K562 (cell line): ENCODE measurements around the gene SPAG16. TPM values are rescaled to one million over a fixed set of nuclear protein-coding genes. Genes with fewer than 3 reads are reported as not detected.

ENCODE experiments used
- ATAC-seq: fragments of 200-7000 bp; cut with Tn5 transposase; 3 replicates; pipeline ENCODE4 v1.9.1; 2020; ENCODE audit warnings: moderate library complexity
- BruUV-seq: library from RNA; stranded (reverse); fragments of 400-500 nt; replicated peaks from 2 replicates; lab custom pipeline; 2021; lab: Mats Ljungman, UMichigan
- CTCF ChIA-PET: fragments of 300-600 bp; formaldehyde crosslinking; extraction: SDS; loops from one replicate; lab custom pipeline; 2021; ENCODE audit warnings: low intra/inter-chr PET ratio; lab: Yijun Ruan, JAX
- POLR2A ChIA-PET: fragments of 300-600, 350-650 bp; sonication (Branson Sonifier 250); formaldehyde crosslinking; extraction: SDS; loops from one replicate; lab custom pipeline; 2021; ENCODE audit warnings: antibody characterized with exemption, inconsistent platforms; lab: Yijun Ruan, JAX
- DNase-seq, 4 experiments: peaks; one replicate each; pipeline versions ENCODE4 v3.0.0 to v3.0.0-alpha.2; 2011 to 2018; ENCODE audit warnings: low spot score in 3 of 4, mixed read lengths in 3 of 4; ENCODE audit errors: extremely low read depth in 1 of 4
- FAIRE-seq: peaks from 2 replicates; lab custom pipeline; 2011; peaks lifted over from hg19 to GRCh38; lab: Jason Lieb, UNC
- H2AFZ ChIP-seq: 2 replicates; pipeline ENCODE4 v1.6.0; 2011; ENCODE audit warnings: low read depth, low read length, control low read depth, inconsistent platforms
- H3K27ac ChIP-seq: fragments of 200-600 bp; 3 replicates; pipeline ENCODE4 v1.8.0; 2011; ENCODE audit warnings: low read depth, mild to moderate bottlenecking, control low read depth, inconsistent platforms, low read length, moderate library complexity, mixed read lengths; ENCODE audit errors: extremely low read depth
- H3K27me3 ChIP-seq, 2 experiments: fragments of 300-600 bp in 1 of 2; 2 replicates in 1 of 2; 3 replicates in 1 of 2; pipeline versions ENCODE4 v1.6.0 to v1.8.0; 2011; ENCODE audit warnings: inconsistent platforms in 2 of 2, low read length in 2 of 2, mild to moderate bottlenecking in 1 of 2, mixed read lengths in 1 of 2, moderate library complexity in 1 of 2; ENCODE audit not compliant: control insufficient read depth in 2 of 2, insufficient read depth in 2 of 2
- H3K36me3 ChIP-seq: fragments of 300-600 bp; 3 replicates; pipeline ENCODE4 v1.8.0; 2011; ENCODE audit warnings: mild to moderate bottlenecking, low read length, inconsistent platforms; ENCODE audit not compliant: control insufficient read depth, insufficient read depth
- H3K4me1 ChIP-seq, 2 experiments: fragments of 200-600 bp in 1 of 2; replicated peaks in 1 of 2; 2 replicates in 1 of 2; 3 replicates in 1 of 2; pipeline versions ENCODE4 v1.5.1 to v1.8.0; 2011; ENCODE audit warnings: inconsistent platforms in 2 of 2, low read length in 2 of 2, mild to moderate bottlenecking in 1 of 2, mixed read lengths in 1 of 2, moderate library complexity in 1 of 2; ENCODE audit not compliant: control insufficient read depth in 2 of 2, insufficient read depth in 2 of 2
- H3K4me2 ChIP-seq: 2 replicates; pipeline ENCODE4 v1.6.1; 2011; ENCODE audit warnings: low read length, control low read depth, inconsistent platforms, mixed read lengths; ENCODE audit not compliant: insufficient read depth
- H3K4me3 ChIP-seq: fragments of 200-600 bp; sonication (generic), shearing (Covaris generic); 2 replicates; pipeline ENCODE4 v1.5.1; 2016; ENCODE audit warnings: control low read depth, inconsistent platforms
- H3K79me2 ChIP-seq: fragments of 200-600 bp; 3 replicates; pipeline ENCODE4 v1.8.0; 2011; ENCODE audit warnings: low read length, inconsistent platforms; ENCODE audit not compliant: control insufficient read depth, insufficient read depth
- H3K9ac ChIP-seq, 2 experiments: 2 replicates each; pipeline versions ENCODE4 v1.6.0 to v1.6.1; 2011; ENCODE audit warnings: low read depth in 2 of 2, low read length in 2 of 2, control low read depth in 1 of 2, inconsistent platforms in 1 of 2, mild to moderate bottlenecking in 1 of 2, mixed read lengths in 1 of 2; ENCODE audit not compliant: insufficient read depth in 1 of 2
- H3K9me1 ChIP-seq: one replicate; pipeline ENCODE4 v1.6.0; 2011; ENCODE audit warnings: inconsistent platforms, mild to moderate bottlenecking, low read length, moderate library complexity; ENCODE audit not compliant: control insufficient read depth, insufficient read depth
- H3K9me3 ChIP-seq: replicated peaks from 2 replicates; pipeline ENCODE4 v1.5.1; 2011; ENCODE audit warnings: low read depth, low read length, inconsistent platforms; ENCODE audit not compliant: control insufficient read depth, insufficient read depth
- H4K20me1 ChIP-seq: replicated peaks from 2 replicates; pipeline ENCODE4 v1.6.1; 2011; ENCODE audit warnings: low read length, inconsistent platforms, mixed read lengths; ENCODE audit not compliant: control insufficient read depth, insufficient read depth
- CCAR2 ChIP-seq: fragments of 200-400 bp; formaldehyde crosslinking; IDR thresholded peaks from 2 replicates; pipeline ENCODE4 v1.6.1; 2017; ENCODE audit warnings: mild to moderate bottlenecking, low read depth, low read length
- MEIS2 ChIP-seq: fragments of 450-650 bp; IDR thresholded peaks from 2 replicates; pipeline ENCODE4 v1.6.1; 2014; ENCODE audit warnings: mild to moderate bottlenecking; ENCODE audit not compliant: partially characterized antibody
- MTA3 ChIP-seq: fragments of 450-650 bp; formaldehyde crosslinking; IDR thresholded peaks from 2 replicates; pipeline ENCODE4 v1.6.1; 2017; ENCODE audit warnings: mild to moderate bottlenecking, borderline replicate concordance
- SRF ChIP-seq, 2 experiments: fragments of 250-450, 450-650 bp in 1 of 2; sonication (Bioruptor Pico) in 1 of 2; sonication (generic) in 1 of 2; formaldehyde crosslinking; IDR thresholded peaks; 2 replicates each; pipeline versions ENCODE4 v1.5.0 to v1.5.1; 2020 to 2022; ENCODE audit warnings: mild to moderate bottlenecking in 1 of 2, missing genetic modification reagents in 1 of 2
- ZFP1 ChIP-seq: fragments of 450-650 bp; formaldehyde crosslinking; IDR thresholded peaks from 2 replicates; pipeline ENCODE4 v1.4.0; 2020; ENCODE audit warnings: mild to moderate bottlenecking, mixed read lengths
- ZNF696 ChIP-seq: fragments of 250-450 bp; sonication (Bioruptor Pico); conservative IDR thresholded peaks from 2 replicates; pipeline ENCODE4 v1.4.0; 2020; ENCODE audit warnings: mild to moderate bottlenecking, moderate library complexity
- WGBS: fragments of 100-300 bp; shearing (Covaris generic); methylation state at CpG from one replicate; pipeline ENCODE4 v1.1.6; 2016; ENCODE audit warnings: low coverage, mixed read lengths; ENCODE audit not compliant: insufficient coverage; ENCODE audit errors: missing lambda C conversion rate; 5-methylcytosine and 5-hydroxymethylcytosine counted together
- in situ Hi-C: fragments of 300-500 bp; cut with MboI; formaldehyde crosslinking; loops from 4 replicates; pipeline ENCODE4 v1.15.0; 2018; ENCODE audit warnings: inconsistent platforms, mixed read lengths
- intact Hi-C: fragments of 100-400 bp; cut with micrococcal nuclease; formaldehyde crosslinking; loops from 2 replicates; pipeline ENCODE4 v1.14.2; 2022
- polyA plus RNA-seq, 8 experiments: library from polyadenylated mRNA; depleted of rRNA in 4 of 8; stranded (reverse) in 5 of 8; unstranded in 3 of 8; fragments of >200 nt; fragmentation: Nextera tagmentation in 2 of 8; fragmentation: Illumina TruSeq in 1 of 8; extraction: Ambion mirVana in 2 of 8; extraction: Trizol in 1 of 8; gene quantifications; 2 replicates each; pipeline versions ENCODE4 v1.2.1 to v1.2.3, GENCODE V29; 2011 to 2014; ENCODE audit warnings: inconsistent platforms in 1 of 8, missing spikeins in 1 of 8
- total RNA-seq, 7 experiments: library from RNA; depleted of rRNA in 6 of 7; stranded (reverse); fragments of >200 nt in 6 of 7; fragmentation: Illumina TruSeq in 2 of 7; extraction: Trizol in 2 of 7; gene quantifications; 2 replicates each; pipeline versions ENCODE4 v1.2.1 to v1.2.3, GENCODE V29; 2011 to 2021; ENCODE audit warnings: low replicate concordance in 1 of 7
- TF ChIP-seq, protein P1 (sequence below): sonication (generic); IDR thresholded peaks from 2 replicates; pipeline ENCODE4 v1.6.1; 2016
- TF ChIP-seq, protein P2 (sequence below): fragments of 250-450 bp; sonication (Bioruptor Pico); IDR thresholded peaks from 2 replicates; pipeline ENCODE4 v1.4.0; 2020; ENCODE audit warnings: mild to moderate bottlenecking
- TF ChIP-seq, protein P3 (sequence below): fragments of 250-450 bp; sonication (Bioruptor Pico); IDR thresholded peaks from 2 replicates; pipeline ENCODE4 v1.4.0; 2020; ENCODE audit warnings: mild to moderate bottlenecking, moderate library complexity, borderline replicate concordance
- TF ChIP-seq, protein P4 (sequence below), 3 experiments: fragments of 200-800 bp in 1 of 3; fragments of 250-450 bp in 1 of 3; fragments of 450-650 bp in 1 of 3; sonication (Bioruptor Pico) in 1 of 3; sonication (Bioruptor generic) in 1 of 3; formaldehyde crosslinking in 1 of 3; IDR thresholded peaks; 2 replicates each; pipeline versions ENCODE4 v1.6.1 to v1.8.0; 2016 to 2022; ENCODE audit warnings: mild to moderate bottlenecking in 2 of 3, missing genetic modification characterization in 2 of 3, missing compliant biosample characterization in 1 of 3, moderate library complexity in 1 of 3

The SPAG16 gene
- total and polyA plus RNA-seq, 9 of the 15 experiments (the other 6 are each of a cell fraction or from before 2014, with no cell fraction given), result 0.98 to 5.9 (median 3.5) TPM

DNA sequence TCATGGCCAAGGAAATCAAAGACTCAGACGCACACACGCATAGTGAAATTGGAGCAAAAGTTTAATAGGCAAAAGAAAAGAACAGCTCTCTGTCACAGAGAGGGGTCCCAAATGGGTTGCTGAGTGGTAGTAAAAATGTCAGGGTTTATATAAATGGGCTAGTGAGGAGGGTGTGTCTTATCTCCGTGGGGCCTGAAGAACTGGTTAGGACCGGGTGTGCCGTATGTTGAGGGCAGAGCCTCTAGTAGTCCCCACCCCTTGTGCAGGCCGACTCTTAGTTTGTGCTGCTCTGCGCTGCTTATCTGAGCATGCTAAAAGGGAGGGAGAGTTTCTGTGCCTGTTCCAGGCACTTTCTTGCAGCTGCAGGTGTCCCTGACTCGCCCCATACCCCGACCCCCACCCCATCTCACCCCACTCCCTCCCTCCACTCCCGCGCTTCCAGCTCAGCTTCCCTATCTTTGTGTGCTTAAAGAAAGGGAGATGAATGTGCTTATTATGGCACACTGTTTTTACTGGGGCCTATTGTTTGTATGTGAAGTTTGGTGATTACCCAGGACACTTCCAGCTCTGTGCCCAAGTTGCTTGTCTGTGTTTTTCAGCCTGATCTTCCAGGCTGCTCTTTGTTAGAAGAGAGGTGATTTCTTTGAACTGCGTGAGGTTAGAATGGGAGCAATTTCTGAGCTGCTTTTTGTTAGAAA, 167.4 kb downstream of the SPAG16 start:
- in situ Hi-C loops (no loop called here), intact Hi-C loops (no loop called here)
- no peak for ATAC-seq
- no peaks in the 10 kb centered on the region for H3K27me3 ChIP-seq
- TF ChIP-seq MEIS2 (no peak), MTA3 (no peak), SRF (CRISPR knock-in tag; IDR thresholded peaks at IDR 0.05) (no peak), ZNF696 (CRISPR knock-in tag) (no peak), ZFP1 (CRISPR knock-in tag) (no peak), CCAR2 (no peak)
- TF ChIP-seq, protein P1, sequence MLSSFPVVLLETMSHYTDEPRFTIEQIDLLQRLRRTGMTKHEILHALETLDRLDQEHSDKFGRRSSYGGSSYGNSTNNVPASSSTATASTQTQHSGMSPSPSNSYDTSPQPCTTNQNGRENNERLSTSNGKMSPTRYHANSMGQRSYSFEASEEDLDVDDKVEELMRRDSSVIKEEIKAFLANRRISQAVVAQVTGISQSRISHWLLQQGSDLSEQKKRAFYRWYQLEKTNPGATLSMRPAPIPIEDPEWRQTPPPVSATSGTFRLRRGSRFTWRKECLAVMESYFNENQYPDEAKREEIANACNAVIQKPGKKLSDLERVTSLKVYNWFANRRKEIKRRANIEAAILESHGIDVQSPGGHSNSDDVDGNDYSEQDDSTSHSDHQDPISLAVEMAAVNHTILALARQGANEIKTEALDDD, result no peak
- TF ChIP-seq, protein P2, sequence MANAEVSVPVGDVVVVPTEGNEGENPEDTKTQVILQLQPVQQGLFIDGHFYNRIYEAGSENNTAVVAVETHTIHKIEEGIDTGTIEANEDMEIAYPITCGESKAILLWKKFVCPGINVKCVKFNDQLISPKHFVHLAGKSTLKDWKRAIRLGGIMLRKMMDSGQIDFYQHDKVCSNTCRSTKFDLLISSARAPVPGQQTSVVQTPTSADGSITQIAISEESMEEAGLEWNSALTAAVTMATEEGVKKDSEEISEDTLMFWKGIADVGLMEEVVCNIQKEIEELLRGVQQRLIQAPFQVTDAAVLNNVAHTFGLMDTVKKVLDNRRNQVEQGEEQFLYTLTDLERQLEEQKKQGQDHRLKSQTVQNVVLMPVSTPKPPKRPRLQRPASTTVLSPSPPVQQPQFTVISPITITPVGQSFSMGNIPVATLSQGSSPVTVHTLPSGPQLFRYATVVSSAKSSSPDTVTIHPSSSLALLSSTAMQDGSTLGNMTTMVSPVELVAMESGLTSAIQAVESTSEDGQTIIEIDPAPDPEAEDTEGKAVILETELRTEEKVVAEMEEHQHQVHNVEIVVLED (CRISPR knock-in tag), result no peak
- TF ChIP-seq, protein P3, sequence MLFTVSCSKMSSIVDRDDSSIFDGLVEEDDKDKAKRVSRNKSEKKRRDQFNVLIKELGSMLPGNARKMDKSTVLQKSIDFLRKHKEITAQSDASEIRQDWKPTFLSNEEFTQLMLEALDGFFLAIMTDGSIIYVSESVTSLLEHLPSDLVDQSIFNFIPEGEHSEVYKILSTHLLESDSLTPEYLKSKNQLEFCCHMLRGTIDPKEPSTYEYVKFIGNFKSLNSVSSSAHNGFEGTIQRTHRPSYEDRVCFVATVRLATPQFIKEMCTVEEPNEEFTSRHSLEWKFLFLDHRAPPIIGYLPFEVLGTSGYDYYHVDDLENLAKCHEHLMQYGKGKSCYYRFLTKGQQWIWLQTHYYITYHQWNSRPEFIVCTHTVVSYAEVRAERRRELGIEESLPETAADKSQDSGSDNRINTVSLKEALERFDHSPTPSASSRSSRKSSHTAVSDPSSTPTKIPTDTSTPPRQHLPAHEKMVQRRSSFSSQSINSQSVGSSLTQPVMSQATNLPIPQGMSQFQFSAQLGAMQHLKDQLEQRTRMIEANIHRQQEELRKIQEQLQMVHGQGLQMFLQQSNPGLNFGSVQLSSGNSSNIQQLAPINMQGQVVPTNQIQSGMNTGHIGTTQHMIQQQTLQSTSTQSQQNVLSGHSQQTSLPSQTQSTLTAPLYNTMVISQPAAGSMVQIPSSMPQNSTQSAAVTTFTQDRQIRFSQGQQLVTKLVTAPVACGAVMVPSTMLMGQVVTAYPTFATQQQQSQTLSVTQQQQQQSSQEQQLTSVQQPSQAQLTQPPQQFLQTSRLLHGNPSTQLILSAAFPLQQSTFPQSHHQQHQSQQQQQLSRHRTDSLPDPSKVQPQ (CRISPR knock-in tag), result no peak
- TF ChIP-seq, protein P4, sequence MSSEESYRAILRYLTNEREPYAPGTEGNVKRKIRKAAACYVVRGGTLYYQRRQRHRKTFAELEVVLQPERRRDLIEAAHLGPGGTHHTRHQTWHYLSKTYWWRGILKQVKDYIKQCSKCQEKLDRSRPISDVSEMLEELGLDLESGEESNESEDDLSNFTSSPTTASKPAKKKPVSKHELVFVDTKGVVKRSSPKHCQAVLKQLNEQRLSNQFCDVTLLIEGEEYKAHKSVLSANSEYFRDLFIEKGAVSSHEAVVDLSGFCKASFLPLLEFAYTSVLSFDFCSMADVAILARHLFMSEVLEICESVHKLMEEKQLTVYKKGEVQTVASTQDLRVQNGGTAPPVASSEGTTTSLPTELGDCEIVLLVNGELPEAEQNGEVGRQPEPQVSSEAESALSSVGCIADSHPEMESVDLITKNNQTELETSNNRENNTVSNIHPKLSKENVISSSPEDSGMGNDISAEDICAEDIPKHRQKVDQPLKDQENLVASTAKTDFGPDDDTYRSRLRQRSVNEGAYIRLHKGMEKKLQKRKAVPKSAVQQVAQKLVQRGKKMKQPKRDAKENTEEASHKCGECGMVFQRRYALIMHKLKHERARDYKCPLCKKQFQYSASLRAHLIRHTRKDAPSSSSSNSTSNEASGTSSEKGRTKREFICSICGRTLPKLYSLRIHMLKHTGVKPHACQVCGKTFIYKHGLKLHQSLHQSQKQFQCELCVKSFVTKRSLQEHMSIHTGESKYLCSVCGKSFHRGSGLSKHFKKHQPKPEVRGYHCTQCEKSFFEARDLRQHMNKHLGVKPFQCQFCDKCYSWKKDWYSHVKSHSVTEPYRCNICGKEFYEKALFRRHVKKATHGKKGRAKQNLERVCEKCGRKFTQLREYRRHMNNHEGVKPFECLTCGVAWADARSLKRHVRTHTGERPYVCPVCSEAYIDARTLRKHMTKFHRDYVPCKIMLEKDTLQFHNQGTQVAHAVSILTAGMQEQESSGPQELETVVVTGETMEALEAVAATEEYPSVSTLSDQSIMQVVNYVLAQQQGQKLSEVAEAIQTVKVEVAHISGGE (CRISPR knock-in tag; IDR thresholded peaks at IDR 0.05), result no peak
- TF ChIP-seq, all 486 proteins: peak for 0
- no peak overlapping the region for H3K27ac ChIP-seq
- no peaks in the 10 kb centered on the region for H4K20me1 ChIP-seq
- no TSS peak for BruUV-seq
- H3K4me3 ChIP-seq, result no peak overlapping the region
- H3K9me1 ChIP-seq, result no peaks in the 10 kb centered on the region
- no peaks in the 10 kb centered on the region for H3K4me1 ChIP-seq
- H3K79me2 ChIP-seq, result no peaks in the 10 kb centered on the region
- no peak overlapping the region for H3K4me2 ChIP-seq
- no peaks in the 10 kb centered on the region for H3K36me3 ChIP-seq
- no peaks in the 10 kb centered on the region for H3K9me3 ChIP-seq
- POLR2A ChIA-PET, result no interaction called here
- CTCF ChIA-PET, result no interaction called here
- no peak overlapping the region for H3K9ac ChIP-seq
- no peak overlapping the region for H2AFZ ChIP-seq
- DNase-seq (no peak), FAIRE-seq (no peak)
- WGBS, result 7% methylated on average over 4 of the region's 12 CpGs
